Mesenchymal stem cell (in vitro differentiated cells and primary cell): ENCODE measurements around the gene MYOM1.

ENCODE experiments used
- DNase-seq: peaks from one replicate; pipeline ENCODE4 v3.0.0-alpha.2; 2013
- H2AFZ ChIP-seq: one replicate; pipeline ENCODE4 v1.6.1; 2013; ENCODE audit warnings: low read depth, mild to moderate bottlenecking, control low read depth, inconsistent platforms, low read length, moderate library complexity
- H2AK5ac ChIP-seq: 2 replicates; pipeline ENCODE4 v1.6.1; 2013; ENCODE audit warnings: low read length, moderate library complexity, mild to moderate bottlenecking, inconsistent platforms; ENCODE audit not compliant: severe bottlenecking
- H2BK120ac ChIP-seq: one replicate; pipeline ENCODE4 v1.6.1; 2013; ENCODE audit warnings: low read depth, mild to moderate bottlenecking, inconsistent platforms, low read length, moderate library complexity
- H2BK12ac ChIP-seq, 2 experiments: one replicate each; pipeline ENCODE4 v1.6.1; 2013; ENCODE audit warnings: inconsistent platforms in 2 of 2, low read length in 2 of 2, mild to moderate bottlenecking in 2 of 2, moderate library complexity in 2 of 2, control low read depth in 1 of 2
- H2BK15ac ChIP-seq: one replicate; pipeline ENCODE4 v1.6.1; 2013; ENCODE audit warnings: mild to moderate bottlenecking, low read depth, inconsistent platforms; ENCODE audit not compliant: poor library complexity, severe bottlenecking
- H2BK5ac ChIP-seq: 2 replicates; pipeline ENCODE4 v1.6.1; 2013; ENCODE audit warnings: low read depth, mild to moderate bottlenecking, low read length, control low read depth, inconsistent platforms; ENCODE audit not compliant: poor library complexity, severe bottlenecking
- H3K14ac ChIP-seq, 2 experiments: one replicate each; pipeline ENCODE4 v1.6.1; 2013; ENCODE audit warnings: inconsistent platforms in 2 of 2, low read length in 2 of 2, control low read depth in 1 of 2, mild to moderate bottlenecking in 1 of 2, moderate library complexity in 1 of 2
- H3K18ac ChIP-seq, 2 experiments: one replicate each; pipeline ENCODE4 v1.6.1; 2013; ENCODE audit warnings: inconsistent platforms in 2 of 2, low read length in 2 of 2, control low read depth in 1 of 2, low read depth in 1 of 2, mild to moderate bottlenecking in 1 of 2
- H3K23ac ChIP-seq, 2 experiments: one replicate each; pipeline ENCODE4 v1.6.1; 2013; ENCODE audit warnings: inconsistent platforms in 2 of 2, low read length in 2 of 2, mild to moderate bottlenecking in 2 of 2, moderate library complexity in 2 of 2, control low read depth in 1 of 2
- H3K27ac ChIP-seq: 2 replicates; pipeline ENCODE4 v1.5.1; 2013; ENCODE audit warnings: mild to moderate bottlenecking, moderate library complexity, low read length, control low read depth, inconsistent platforms; ENCODE audit not compliant: poor library complexity, severe bottlenecking
- H3K27me3 ChIP-seq, 2 experiments: 2 replicates each; pipeline versions ENCODE4 v1.6.1 to v1.7.0; 2013; ENCODE audit warnings: low read length in 2 of 2, mild to moderate bottlenecking in 2 of 2, moderate library complexity in 2 of 2, control low read depth in 1 of 2, inconsistent platforms in 1 of 2; ENCODE audit not compliant: control insufficient read depth in 1 of 2, insufficient read depth in 1 of 2
- H3K36me3 ChIP-seq, 2 experiments: 2 replicates each; pipeline versions ENCODE4 v1.6.1 to v1.7.0; 2013; ENCODE audit warnings: low read length in 2 of 2, control low read depth in 1 of 2, inconsistent platforms in 1 of 2, low read depth in 1 of 2, mild to moderate bottlenecking in 1 of 2; ENCODE audit not compliant: insufficient read depth in 2 of 2, control insufficient read depth in 1 of 2
- H3K4ac ChIP-seq, 2 experiments: one replicate each; pipeline ENCODE4 v1.6.1; 2013; ENCODE audit warnings: inconsistent platforms in 2 of 2, low read length in 2 of 2, mild to moderate bottlenecking in 2 of 2, moderate library complexity in 2 of 2, control low read depth in 1 of 2, low read depth in 1 of 2
- H3K4me1 ChIP-seq: 2 replicates; pipeline ENCODE4 v1.6.1; 2013; ENCODE audit warnings: low read depth, low read length, control low read depth; ENCODE audit not compliant: control insufficient read depth, insufficient read depth
- H3K4me2 ChIP-seq: 2 replicates; pipeline ENCODE4 v1.6.1; 2013; ENCODE audit warnings: low read length, mild to moderate bottlenecking, inconsistent platforms; ENCODE audit not compliant: poor library complexity, severe bottlenecking
- H3K4me3 ChIP-seq, 2 experiments: 2 replicates each; pipeline versions ENCODE4 v1.5.1 to v1.7.0; 2013; ENCODE audit warnings: low read length in 2 of 2, mild to moderate bottlenecking in 2 of 2, control low read depth in 1 of 2, low read depth in 1 of 2; ENCODE audit not compliant: insufficient read depth in 1 of 2
- H3K79me1 ChIP-seq: replicated peaks from 2 replicates; pipeline ENCODE4 v1.6.1; 2013; ENCODE audit warnings: mild to moderate bottlenecking, control low read depth, low read length, inconsistent platforms; ENCODE audit not compliant: poor library complexity, severe bottlenecking
- H3K9ac ChIP-seq: 2 replicates; pipeline ENCODE4 v1.7.0; 2013; ENCODE audit warnings: mild to moderate bottlenecking, low read length, moderate library complexity
- H3K9me3 ChIP-seq: 2 replicates; pipeline ENCODE4 v1.7.0; 2013; ENCODE audit warnings: mild to moderate bottlenecking, low read length; ENCODE audit not compliant: control insufficient read depth
- H4K8ac ChIP-seq: one replicate; pipeline ENCODE4 v1.6.1; 2013; ENCODE audit warnings: inconsistent platforms, mild to moderate bottlenecking, low read length, moderate library complexity
- H4K91ac ChIP-seq: one replicate; pipeline ENCODE4 v1.6.1; 2013; ENCODE audit warnings: mild to moderate bottlenecking, low read length, inconsistent platforms
- WGBS: methylation state at CpG from one replicate; pipeline ENCODE4 v1.1.7; 2013; ENCODE audit warnings: mixed read lengths; 5-methylcytosine and 5-hydroxymethylcytosine counted together

Gene MYOM1

GRCh38 chr18:3140342-3140741, 79.4 kb downstream of the MYOM1 start:
- H3K4ac ChIP-seq = no peak overlapping the region
- no peak overlapping the region for H3K9ac ChIP-seq
- H3K4me2 ChIP-seq = no peak overlapping the region
- no peak overlapping the region for H2BK15ac ChIP-seq
- no peak overlapping the region for H3K14ac ChIP-seq
- H2AFZ ChIP-seq = no peak overlapping the region
- H3K27me3 ChIP-seq = no peaks in the 10 kb centered on the region
- H3K18ac ChIP-seq = no peak overlapping the region
- no peak overlapping the region for H4K91ac ChIP-seq
- DNase-seq = no peak
- H3K4me3 ChIP-seq = no peak overlapping the region
- no peak overlapping the region for H2AK5ac ChIP-seq
- H2BK12ac ChIP-seq = no peak overlapping the region
- H3K23ac ChIP-seq = no peak overlapping the region
- H3K9me3 ChIP-seq = peaks cover 2% of the 10 kb centered on the region
- no peak overlapping the region for H2BK5ac ChIP-seq
- H3K4me1 ChIP-seq = no peaks in the 10 kb centered on the region
- no peak overlapping the region for H4K8ac ChIP-seq
- no peaks in the 10 kb centered on the region for H3K36me3 ChIP-seq
- H3K79me1 ChIP-seq = no peaks in the 10 kb centered on the region
- H2BK120ac ChIP-seq = no peak overlapping the region
- no peak overlapping the region for H3K27ac ChIP-seq

- H2BK120ac ChIP-seq = no peak overlapping the region
- H3K27me3 ChIP-seq = no peaks in the 10 kb centered on the region
- no peak overlapping the region for H2AFZ ChIP-seq
- H4K91ac ChIP-seq = no peak overlapping the region
- H3K9me3 ChIP-seq = peaks cover 2% of the 10 kb centered on the region
- no peak overlapping the region for H3K4me3 ChIP-seq
- no peak overlapping the region for H3K14ac ChIP-seq
- no peak overlapping the region for H4K8ac ChIP-seq
- H3K23ac ChIP-seq = no peak overlapping the region
- H3K4me2 ChIP-seq = no peak overlapping the region
- H3K36me3 ChIP-seq = no peaks in the 10 kb centered on the region
- no peaks in the 10 kb centered on the region for H3K79me1 ChIP-seq
- H2BK12ac ChIP-seq = no peak overlapping the region
- H3K4ac ChIP-seq = no peak overlapping the region
- no peak overlapping the region for H2AK5ac ChIP-seq
- 86% methylated on average over 4 of the region's 5 CpGs for WGBS
- no peak overlapping the region for H3K27ac ChIP-seq
- no peak for DNase-seq
- H2BK15ac ChIP-seq = no peak overlapping the region
- no peak overlapping the region for H2BK5ac ChIP-seq
- no peaks in the 10 kb centered on the region for H3K4me1 ChIP-seq
- H3K9ac ChIP-seq = no peak overlapping the region
- H3K18ac ChIP-seq = no peak overlapping the region
Observed at GRCh38 chr18:3139406-3139805, 80.4 kb downstream of the MYOM1 start.

GRCh38 chr18:3138274-3138975, 81.3 kb downstream of the MYOM1 start:
- Histone ChIP-seq H3K14ac (no peak overlapping the region), H2AFZ (no peak overlapping the region), H3K18ac (no peak overlapping the region), H3K4me3 (no peak overlapping the region), H3K23ac (no peak overlapping the region), H3K9me3 (peaks cover 2% of the 10 kb centered on the region), H3K4me2 (no peak overlapping the region), H2AK5ac (no peak overlapping the region), H3K27ac (no peak overlapping the region), H2BK12ac (no peak overlapping the region), H3K79me1 (no peaks in the 10 kb centered on the region), H2BK120ac (no peak overlapping the region), H2BK5ac (no peak overlapping the region), H3K4ac (no peak overlapping the region), H2BK15ac (no peak overlapping the region), H3K36me3 (no peaks in the 10 kb centered on the region), H4K8ac (peak overlapping the region; percentile 7), H3K27me3 (no peaks in the 10 kb centered on the region), H3K9ac (no peak overlapping the region), H3K4me1 (no peaks in the 10 kb centered on the region), H4K91ac (no peak overlapping the region)
- 87% methylated on average over 10 of the region's 11 CpGs for WGBS
- DNase-seq = no peak

- H3K9me3 ChIP-seq = no peaks in the 10 kb centered on the region
- no peak overlapping the region for H3K27ac ChIP-seq
- no peak overlapping the region for H2BK120ac ChIP-seq
- H2BK12ac ChIP-seq = no peak overlapping the region
- no peak overlapping the region for H4K91ac ChIP-seq
- H3K27me3 ChIP-seq = no peaks in the 10 kb centered on the region
- H3K14ac ChIP-seq = no peak overlapping the region
- DNase-seq = no peak
- H3K79me1 ChIP-seq = no peaks in the 10 kb centered on the region
- no peak overlapping the region for H4K8ac ChIP-seq
- 89% methylated on average over 6 of the region's 10 CpGs for WGBS
- no peak overlapping the region for H3K18ac ChIP-seq
- H3K23ac ChIP-seq = no peak overlapping the region
- no peaks in the 10 kb centered on the region for H3K4me1 ChIP-seq
- no peak overlapping the region for H3K4ac ChIP-seq
- no peaks in the 10 kb centered on the region for H3K36me3 ChIP-seq
- no peak overlapping the region for H2AK5ac ChIP-seq
- H2BK5ac ChIP-seq = no peak overlapping the region
- peak overlapping the region; percentile 1 for H2AFZ ChIP-seq
- H2BK15ac ChIP-seq = no peak overlapping the region
- H3K4me2 ChIP-seq = no peak overlapping the region
- H3K4me3 ChIP-seq = no peak overlapping the region
- H3K9ac ChIP-seq = no peak overlapping the region
Observed at GRCh38 chr18:3135536-3135935, 84.2 kb downstream of the MYOM1 start.
